Renal pelvis (tissue), 12 donors: ENCODE measurements around the gene NCBP1. TPM values are rescaled to one million over a fixed set of nuclear protein-coding genes. Genes with fewer than 3 reads are reported as not detected.
A peak's percentile ranks its signal among the peaks of the same experiment; 100 is the strongest.
"Not testable (repeated sequence)": the region's sequence is repeated elsewhere in the genome, so short reads cannot be mapped to it uniquely, and the experiment has no call there.

Experiments used
- DNase-seq: peaks from one replicate; pipeline ENCODE4 v3.0.0-alpha.2; 2013
- long read RNA-seq, 16 experiments: transcript quantifications; one replicate each; lab custom pipeline, GENCODE V29; 2026
- polyA plus RNA-seq, 3 donors: library from polyadenylated mRNA; unstranded; fragments of 120-200 nt; gene quantifications; one replicate each; pipeline ENCODE4 v1.2.1, GENCODE V29; 2013; ENCODE audit not compliant: insufficient read length in 3 of 3

NCBP1 gene, protein sequence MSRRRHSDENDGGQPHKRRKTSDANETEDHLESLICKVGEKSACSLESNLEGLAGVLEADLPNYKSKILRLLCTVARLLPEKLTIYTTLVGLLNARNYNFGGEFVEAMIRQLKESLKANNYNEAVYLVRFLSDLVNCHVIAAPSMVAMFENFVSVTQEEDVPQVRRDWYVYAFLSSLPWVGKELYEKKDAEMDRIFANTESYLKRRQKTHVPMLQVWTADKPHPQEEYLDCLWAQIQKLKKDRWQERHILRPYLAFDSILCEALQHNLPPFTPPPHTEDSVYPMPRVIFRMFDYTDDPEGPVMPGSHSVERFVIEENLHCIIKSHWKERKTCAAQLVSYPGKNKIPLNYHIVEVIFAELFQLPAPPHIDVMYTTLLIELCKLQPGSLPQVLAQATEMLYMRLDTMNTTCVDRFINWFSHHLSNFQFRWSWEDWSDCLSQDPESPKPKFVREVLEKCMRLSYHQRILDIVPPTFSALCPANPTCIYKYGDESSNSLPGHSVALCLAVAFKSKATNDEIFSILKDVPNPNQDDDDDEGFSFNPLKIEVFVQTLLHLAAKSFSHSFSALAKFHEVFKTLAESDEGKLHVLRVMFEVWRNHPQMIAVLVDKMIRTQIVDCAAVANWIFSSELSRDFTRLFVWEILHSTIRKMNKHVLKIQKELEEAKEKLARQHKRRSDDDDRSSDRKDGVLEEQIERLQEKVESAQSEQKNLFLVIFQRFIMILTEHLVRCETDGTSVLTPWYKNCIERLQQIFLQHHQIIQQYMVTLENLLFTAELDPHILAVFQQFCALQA
- 10 to 100 TPM; 38.0 to 51.2 (median 46.0) TPM for polyA plus RNA-seq
- long read RNA-seq, donor 1, full-length matches to known transcripts, result 4 of 111 reads
- long read RNA-seq, donor 1, partial matches to known transcripts, result 107 of 111 reads
- long read RNA-seq, donor 1, other reads (novel, unspliced or antisense), result 0 of 111 reads
- long read RNA-seq, donor 2, full-length matches to known transcripts, result 9 of 71 reads
- long read RNA-seq, donor 2, partial matches to known transcripts, result 62 of 71 reads
- long read RNA-seq, donor 2, other reads (novel, unspliced or antisense), result 0 of 71 reads
- long read RNA-seq, donor 3, full-length matches to known transcripts, result 2 of 56 reads
- long read RNA-seq, donor 3, partial matches to known transcripts, result 54 of 56 reads
- long read RNA-seq, donor 3, other reads (novel, unspliced or antisense), result 0 of 56 reads
- long read RNA-seq, donor 4, full-length matches to known transcripts, result 7 of 84 reads
- long read RNA-seq, donor 4, partial matches to known transcripts, result 77 of 84 reads
- long read RNA-seq, donor 4, other reads (novel, unspliced or antisense), result 0 of 84 reads
- long read RNA-seq, donor 5, full-length matches to known transcripts, result 2 of 30 reads
- long read RNA-seq, donor 5, partial matches to known transcripts, result 28 of 30 reads
- long read RNA-seq, donor 5, other reads (novel, unspliced or antisense), result 0 of 30 reads
- long read RNA-seq, donor 6, full-length matches to known transcripts, result 6 of 99 reads
- long read RNA-seq, donor 6, partial matches to known transcripts, result 93 of 99 reads
- long read RNA-seq, donor 6, other reads (novel, unspliced or antisense), result 0 of 99 reads
- long read RNA-seq, donor 7, full-length matches to known transcripts, result 5 of 39 reads
- long read RNA-seq, donor 7, partial matches to known transcripts, result 23 of 39 reads
- long read RNA-seq, donor 7, other reads (novel, unspliced or antisense), result 11 of 39 reads
- long read RNA-seq, donor 8, full-length matches to known transcripts, result 1 of 23 reads
- long read RNA-seq, donor 8, partial matches to known transcripts, result 22 of 23 reads
- long read RNA-seq, donor 8, other reads (novel, unspliced or antisense), result 0 of 23 reads
- long read RNA-seq, donor 9, full-length matches to known transcripts, result 5 of 95 reads
- long read RNA-seq, donor 9, partial matches to known transcripts, result 84 of 95 reads
- long read RNA-seq, donor 9, other reads (novel, unspliced or antisense), result 6 of 95 reads
- long read RNA-seq, donor 10, full-length matches to known transcripts, result 3 of 77 reads
- long read RNA-seq, donor 10, partial matches to known transcripts, result 74 of 77 reads
- long read RNA-seq, donor 10, other reads (novel, unspliced or antisense), result 0 of 77 reads
- long read RNA-seq, donor 11, full-length matches to known transcripts, result 3 of 3 reads
- long read RNA-seq, donor 11, partial matches to known transcripts, result 0 of 3 reads
- long read RNA-seq, donor 11, other reads (novel, unspliced or antisense), result 0 of 3 reads
- long read RNA-seq, donor 12, full-length matches to known transcripts, result 5 of 81 reads
- long read RNA-seq, donor 12, partial matches to known transcripts, result 71 of 81 reads
- long read RNA-seq, donor 12, other reads (novel, unspliced or antisense), result 5 of 81 reads
- long read RNA-seq, donor 13, full-length matches to known transcripts, result 1 of 80 reads
- long read RNA-seq, donor 13, partial matches to known transcripts, result 79 of 80 reads
- long read RNA-seq, donor 13, other reads (novel, unspliced or antisense), result 0 of 80 reads
- long read RNA-seq, donor 14, result 0 reads
- long read RNA-seq, donor 15, full-length matches to known transcripts, result 5 of 104 reads
- long read RNA-seq, donor 15, partial matches to known transcripts, result 99 of 104 reads
- long read RNA-seq, donor 15, other reads (novel, unspliced or antisense), result 0 of 104 reads
- long read RNA-seq, donor 16, full-length matches to known transcripts, result 5 of 82 reads
- long read RNA-seq, donor 16, partial matches to known transcripts, result 71 of 82 reads
- long read RNA-seq, donor 16, other reads (novel, unspliced or antisense), result 6 of 82 reads

DNA sequence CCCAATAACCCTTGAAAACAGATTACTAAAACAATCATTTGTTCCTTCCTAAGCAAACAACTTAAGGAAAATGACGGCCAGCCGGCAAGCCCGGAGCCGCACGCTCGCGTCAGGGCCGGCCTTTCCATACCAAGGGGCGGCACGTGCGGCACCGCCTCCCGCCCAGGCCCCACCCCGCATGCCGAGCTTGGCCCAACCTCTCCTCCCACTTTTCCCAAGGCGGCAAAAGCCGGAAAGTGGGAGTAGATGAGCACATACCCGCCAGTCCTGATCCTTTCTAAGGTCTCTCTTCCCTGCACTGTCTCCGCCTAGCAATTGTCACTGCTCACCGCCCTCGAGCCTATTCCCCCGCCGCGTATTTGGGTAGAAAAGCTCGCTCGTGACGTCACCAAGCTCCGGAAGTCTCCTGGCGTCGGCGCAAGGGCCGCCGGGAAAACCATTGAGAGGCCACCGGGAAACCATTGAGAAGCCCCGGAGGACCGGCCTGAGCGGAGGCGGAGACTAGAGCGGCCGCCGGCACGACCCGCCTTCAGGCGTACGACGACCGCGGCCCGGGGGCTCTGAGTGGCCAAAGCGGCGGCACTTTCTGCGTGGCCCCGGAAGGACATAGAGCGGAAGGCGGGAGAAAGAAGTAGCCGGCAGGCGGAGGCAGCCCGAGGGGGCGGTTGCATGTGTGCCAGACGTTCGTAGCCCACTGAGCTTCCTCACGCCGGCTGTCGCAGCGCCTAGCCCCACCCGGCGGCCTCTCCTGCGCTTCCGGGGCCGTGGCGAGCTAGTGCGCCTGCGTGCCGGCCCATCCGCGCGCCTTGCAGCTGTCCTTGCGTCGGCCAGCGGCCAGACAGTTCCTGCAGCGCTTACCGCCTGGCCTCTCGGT lies at the start of gene NCBP1, which contains the start of gene TSTD2:
Gene NCBP1, plus strand, starts transcription at position 837 of the 874 bp plus-strand sequence. CDS start 61 bp downstream, outside the sequence.
Gene TSTD2, minus strand, starts transcription at position 384 of the 874 bp plus-strand sequence. CDS start 5,806 bp downstream, outside the sequence.
- DNase-seq, result peak; percentile 98

DNA sequence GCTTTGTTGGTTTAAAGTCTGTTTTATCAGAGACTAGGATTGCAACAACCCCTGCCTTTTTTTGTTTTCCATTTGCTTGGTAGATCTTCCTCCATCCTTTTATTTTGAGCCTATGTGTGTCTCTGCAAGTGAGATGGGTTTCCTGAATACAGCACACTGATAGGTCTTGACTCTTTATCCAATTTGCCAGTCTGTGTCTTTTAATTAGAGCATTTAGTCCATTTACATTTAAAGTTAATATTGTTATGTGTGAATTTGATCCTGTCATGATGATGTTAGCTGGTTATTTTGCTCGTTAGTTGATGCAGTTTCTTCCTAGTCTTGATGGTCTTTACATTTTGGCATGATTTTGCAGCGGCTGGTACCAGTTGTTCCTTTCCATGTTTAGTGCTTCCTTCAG lies 48.8 kb upstream of the NCBP1 start:
- not testable (repeated sequence) for DNase-seq

DNA sequence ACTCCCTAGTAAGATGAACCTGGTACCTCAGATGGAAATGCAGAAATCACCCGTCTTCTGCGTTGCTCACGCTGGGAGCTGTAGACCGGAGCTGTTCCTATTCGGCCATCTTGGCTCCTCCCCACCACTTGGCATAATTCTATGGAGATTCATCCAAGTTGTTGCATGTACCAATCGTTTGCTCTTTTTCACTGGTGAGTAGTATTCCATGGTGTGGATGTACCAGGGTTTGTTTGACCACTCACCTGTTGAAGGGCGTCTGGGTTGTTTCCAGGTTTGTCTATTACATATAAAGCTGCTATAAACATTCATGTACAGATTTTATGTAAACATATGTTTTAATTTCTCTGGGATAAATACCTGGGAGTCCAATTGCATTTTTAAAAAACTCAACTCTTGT lies 46.7 kb upstream of the NCBP1 start:
- DNase-seq, result not testable (repeated sequence)

DNA sequence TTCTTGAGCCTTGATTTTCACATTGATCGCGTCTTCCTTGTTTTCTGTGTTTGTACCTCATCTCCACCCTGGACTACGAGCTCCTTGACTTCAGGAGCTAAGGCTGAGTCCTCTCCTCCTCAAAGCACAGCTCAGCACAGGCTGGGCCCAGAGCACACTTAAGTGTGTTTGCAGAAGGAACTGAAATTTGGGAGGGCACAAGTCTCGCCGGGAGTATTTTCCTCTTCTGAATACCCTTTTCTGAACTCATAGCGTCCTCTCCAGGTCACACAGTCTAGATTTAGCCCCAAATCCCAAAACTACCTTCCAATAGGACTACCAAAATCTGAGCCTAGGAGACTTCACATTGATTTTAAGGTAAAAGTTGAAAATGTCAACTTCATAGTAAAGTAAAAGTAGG lies 42.1 kb upstream of the NCBP1 start:
- no peak for DNase-seq

DNA sequence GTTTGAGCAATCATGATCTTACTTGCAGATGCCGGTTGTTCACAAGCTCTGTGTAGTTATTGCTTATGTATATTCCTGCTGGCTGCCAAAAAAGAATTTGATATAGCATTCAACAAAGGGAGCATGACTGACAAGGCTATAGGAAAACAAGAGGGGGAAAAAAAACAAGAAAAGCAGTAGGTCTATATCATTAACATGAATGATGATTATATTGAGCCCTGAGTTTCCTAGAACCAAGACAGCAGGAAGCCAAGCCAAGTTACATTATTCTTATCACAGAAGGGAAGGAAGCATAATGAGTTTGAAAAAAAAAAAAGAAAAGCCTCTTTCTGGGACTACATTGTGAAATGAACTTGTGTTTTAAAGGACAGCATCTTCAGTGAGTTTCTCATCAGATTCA lies 41.5 kb upstream of the NCBP1 start:
- DNase-seq, result no peak

DNA sequence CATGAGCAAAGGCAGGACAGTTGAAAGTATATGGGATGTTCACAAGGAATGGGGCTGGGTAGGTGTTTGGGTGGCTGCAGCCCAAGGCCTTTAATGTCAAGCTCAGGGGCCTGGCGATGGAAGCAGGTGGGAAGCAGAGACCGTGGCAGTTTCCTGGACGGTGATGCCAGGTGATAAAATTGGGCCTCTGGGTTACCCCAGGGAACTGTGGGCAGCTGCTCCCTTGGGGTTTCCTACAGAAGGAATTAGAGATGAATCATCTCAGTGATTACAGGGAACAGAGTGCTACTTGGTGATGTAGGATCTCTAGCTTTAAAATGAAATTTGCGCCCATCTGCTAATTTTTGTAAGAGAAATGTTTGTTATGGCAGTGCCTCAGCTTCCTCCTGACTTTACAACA lies 39.7 kb upstream of the NCBP1 start:
- no peak for DNase-seq

DNA sequence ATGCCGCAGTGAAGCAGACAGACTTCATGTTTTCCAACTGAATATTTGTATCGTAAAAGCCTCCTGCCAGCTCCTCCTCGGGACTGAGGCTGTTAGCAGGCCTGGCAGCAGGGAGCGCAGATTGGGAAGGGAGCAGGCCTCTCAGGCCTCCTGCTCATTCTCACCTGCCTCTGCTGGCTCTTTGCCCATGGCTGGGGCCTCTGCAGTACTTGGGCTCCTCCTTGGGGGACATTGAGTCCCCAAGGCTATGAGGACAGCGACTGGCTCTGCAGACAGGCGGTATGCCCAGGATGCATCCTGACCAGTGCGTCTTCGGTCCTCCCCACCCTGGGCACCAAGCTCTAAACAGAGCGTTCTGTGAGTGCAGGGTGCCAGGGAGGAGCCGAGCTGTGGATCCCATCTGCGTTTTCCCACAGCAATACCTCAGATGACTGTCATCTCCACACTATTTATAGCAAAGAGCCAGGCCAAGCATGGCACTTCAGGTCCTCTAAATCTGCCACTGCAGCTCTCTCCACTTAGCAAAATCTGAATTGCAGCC lies 39.2 kb upstream of the NCBP1 start:
- no peak for DNase-seq

DNA sequence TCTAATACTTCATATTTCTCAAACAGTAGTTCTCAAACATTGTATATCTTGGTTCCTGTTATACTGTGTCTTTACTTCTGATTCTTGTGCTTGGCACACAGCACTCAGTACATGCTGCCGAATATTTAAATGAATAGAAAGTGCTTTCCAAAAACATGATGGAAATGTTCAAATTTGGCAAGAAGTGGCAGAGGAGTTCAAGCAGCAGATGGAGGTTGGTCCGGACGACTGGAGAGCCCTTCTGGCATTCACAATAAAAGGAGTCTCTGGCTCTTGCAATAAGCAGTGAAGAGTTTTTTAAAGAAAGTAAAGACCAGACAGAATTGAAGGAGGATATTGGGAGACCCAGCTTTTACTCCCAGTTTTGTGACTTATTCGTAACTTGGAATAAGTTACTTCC lies 36.7 kb upstream of the NCBP1 start:
- DNase-seq, result no peak

DNA sequence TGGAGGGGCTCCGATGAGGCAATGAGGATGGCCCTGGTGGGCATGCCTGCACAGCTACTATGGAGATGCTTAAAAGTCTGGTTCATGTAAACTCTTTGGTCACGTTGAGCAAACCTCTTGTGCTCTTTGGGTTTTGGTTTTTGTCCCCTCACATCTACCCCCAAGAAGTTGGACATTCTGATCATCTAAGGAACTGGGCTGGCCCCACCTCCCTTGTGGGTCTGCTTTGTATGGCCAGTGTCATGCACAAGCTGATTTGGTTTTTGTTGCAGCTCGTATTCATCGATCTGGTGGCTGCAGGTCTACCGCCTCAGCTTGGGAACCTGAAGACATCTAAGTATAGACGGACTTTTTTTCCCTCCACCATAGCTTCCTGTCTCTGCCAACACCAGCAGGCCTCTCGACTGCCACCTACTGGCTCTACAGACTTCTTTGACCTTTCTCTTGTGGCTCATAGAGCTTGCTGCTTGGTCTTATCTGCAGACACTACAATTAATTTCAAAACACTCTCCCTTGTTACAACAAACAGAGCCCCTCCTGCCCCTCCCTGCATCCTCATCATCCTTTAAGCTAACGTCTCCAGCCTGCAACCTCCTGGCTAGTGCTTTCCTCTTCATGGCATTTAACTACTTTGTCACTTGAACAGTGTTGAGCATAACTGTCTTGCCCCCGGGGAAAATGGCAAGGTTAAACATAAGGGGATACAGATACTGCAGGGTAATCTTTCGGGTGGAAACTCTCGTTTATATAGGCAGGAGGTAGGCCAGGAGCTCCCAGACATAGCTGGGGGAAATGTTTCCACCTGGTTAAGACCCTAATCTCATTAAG lies 34.9 kb upstream of the NCBP1 start:
- peak; percentile 81 for DNase-seq

DNA sequence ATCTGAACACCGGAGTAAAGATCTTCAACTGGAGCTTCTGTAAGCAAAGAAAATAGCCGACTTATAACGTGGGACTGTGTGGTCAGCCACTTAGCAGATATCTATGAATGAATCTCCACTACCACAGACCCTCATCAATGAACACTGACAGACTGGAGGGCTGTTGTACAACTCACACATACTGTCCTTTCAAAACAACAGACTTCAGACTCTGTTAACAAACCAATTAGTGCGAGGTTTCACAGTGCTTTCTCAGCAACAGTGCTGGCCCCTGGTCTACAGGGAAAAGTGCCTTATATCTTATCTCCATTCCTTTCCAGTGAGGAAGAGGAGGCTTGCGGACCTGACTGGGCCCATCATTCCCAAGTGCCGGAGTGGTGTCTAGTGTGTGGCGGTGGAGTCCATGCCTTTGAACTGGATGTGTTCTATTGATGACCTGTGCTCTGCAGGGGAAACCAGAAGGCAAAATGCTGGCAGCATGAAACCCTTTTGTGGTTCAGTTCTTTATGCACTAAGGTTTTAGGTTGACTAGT lies 34.2 kb upstream of the NCBP1 start:
- DNase-seq, result no peak

DNA sequence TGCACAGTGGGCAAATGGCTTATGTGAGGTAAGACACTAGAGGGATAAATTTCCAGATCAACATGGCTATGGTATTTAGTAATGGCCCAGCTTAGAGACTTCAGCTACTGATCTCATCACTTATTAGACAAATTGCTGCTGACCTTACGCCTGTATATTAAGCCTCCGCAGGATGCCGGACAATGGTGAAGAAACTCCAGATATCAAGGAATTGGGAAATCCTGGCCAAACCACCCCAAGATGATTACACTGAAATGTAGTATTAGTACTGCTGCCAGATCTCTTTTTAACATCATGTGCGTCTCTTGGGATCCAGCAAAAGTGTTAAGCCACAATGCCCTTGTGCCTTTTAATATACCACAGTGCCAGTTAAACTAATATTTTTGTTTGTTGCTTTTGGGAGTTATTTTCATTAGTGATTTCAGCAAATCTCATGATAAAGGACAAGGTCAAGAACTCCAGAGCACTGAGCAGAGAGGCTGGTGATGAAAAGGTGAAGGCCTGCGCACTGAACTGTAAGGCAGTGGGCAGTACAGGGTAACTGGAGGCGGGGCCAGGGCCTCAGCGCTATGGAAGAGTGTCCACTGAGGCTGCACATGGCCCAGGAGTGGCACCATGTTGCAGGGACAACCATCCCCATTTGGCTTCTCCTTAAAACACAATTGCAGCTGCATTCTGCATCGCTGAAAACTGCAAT lies 32.9 kb upstream of the NCBP1 start:
- no peak for DNase-seq

DNA sequence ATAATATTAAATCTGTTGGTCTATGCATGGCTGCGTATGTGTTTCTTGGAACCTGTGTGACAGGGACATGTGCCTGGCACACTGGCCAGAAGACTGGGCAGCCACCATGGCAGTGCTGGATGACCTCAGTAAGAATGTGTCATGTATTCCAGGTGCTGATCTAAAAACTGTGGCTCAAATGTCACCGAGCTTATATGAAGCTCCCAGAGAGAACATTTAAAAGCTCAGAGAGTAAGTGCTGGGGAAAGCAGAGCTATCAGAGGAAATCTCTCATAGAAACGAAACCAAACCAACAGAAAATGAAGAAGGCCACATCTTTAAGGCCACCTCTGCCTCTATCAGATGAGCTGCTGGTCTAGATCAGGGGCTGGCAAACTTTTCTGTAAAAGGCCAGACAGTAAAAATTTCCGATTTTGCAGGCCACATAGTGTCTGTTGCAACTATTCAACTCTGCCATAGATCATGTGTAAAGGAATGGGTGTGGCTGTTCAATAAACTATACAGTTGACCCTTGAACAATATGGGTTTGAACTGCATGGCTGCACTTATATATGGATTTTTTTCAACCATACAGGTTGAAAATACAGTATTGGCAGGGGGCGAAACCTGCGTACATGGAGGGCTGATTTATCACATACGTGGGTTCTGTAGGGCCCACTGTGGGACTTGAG lies 32.3 kb upstream of the NCBP1 start:
- no peak for DNase-seq

DNA sequence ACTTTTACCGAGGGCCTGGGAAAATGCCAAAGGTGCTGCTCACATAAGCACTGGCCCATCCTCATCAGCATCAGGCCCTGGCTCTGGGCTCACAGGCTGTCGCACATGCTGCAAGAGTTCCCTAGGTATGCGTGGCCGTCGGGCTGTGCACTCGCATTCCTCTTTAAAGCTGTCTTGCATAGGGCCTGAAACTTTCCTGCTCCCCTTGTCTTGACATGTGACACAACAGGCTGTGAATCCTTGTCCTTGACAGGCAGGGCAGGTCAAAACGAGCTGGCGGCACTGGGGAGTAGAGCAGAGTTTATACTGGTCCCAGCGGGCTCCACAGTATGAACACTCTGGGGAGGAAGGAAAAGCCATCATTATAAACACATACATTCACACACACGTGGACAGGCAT lies 31.2 kb upstream of the NCBP1 start:
- DNase-seq, result no peak

DNA sequence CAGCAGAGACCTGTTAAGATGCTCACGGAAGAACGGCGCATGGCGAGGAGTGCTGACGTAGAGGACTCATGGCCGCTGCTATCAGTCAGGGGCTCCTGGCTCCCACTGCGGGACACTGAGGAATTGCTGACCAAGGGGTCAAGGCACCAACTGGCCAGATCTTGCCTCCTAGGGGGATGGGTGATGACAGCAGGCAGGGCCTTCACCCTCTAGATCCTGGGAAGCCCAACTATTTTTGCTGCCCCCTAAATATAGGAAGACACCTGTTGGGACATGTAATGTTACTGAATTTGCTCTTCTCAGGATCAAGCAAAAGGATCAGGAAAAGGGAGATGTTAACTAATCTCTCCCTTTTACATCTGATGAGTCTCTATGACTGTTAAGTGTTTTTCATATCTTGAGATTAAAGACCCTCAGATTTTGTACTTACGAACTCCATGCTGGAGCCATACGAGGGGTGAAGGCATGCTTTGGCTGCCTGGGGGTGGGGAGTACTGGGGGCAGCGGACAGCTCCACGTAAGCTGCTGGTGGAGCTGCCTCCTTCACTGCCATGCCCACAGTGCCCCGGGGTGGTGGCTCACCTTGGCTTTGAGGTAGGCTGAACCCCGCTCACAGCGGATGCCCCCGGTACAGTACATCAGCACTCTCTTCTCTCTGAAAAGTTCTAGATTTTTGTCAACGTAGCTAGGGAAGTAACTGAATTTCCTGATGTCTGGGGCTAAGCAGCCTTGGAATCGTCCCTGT lies 28.5 kb upstream of the NCBP1 start:
- no peak for DNase-seq
